ENCODE data around the gene ENDOD1.

ENDOD1 gene

GRCh38 chr11:95111923-95112540 is 22.4 kb downstream of the ENDOD1 start:
- no peak overlapping the region for H3K4me3 ChIP-seq (ENCODE audit: low read length)
- no peak for DNase-seq (ENCODE audit: low read depth)
- no peak for TF ChIP-seq CTCF (conservative IDR thresholded peaks at IDR 0.05; ENCODE audit: low read length)

GRCh38 chr11:95115597-95115996 is 26.0 kb downstream of the ENDOD1 start:
- no peak overlapping the region for H3K4me3 ChIP-seq (ENCODE audit: low read length)
- DNase-seq (ENCODE audit: low read depth), result no peak
- no peak for TF ChIP-seq CTCF (conservative IDR thresholded peaks at IDR 0.05; ENCODE audit: low read length)

GRCh38 chr11:95119361-95120060 is 29.9 kb downstream of the ENDOD1 start:
- H3K4me3 ChIP-seq (ENCODE audit: low read length), result no peak overlapping the region
- TF ChIP-seq CTCF (conservative IDR thresholded peaks at IDR 0.05; ENCODE audit: low read length), result no peak
- no peak for DNase-seq (ENCODE audit: low read depth)

- no peak for TF ChIP-seq CTCF (conservative IDR thresholded peaks at IDR 0.05; ENCODE audit: low read length)
- DNase-seq (ENCODE audit: low read depth), result no peak
- no peak overlapping the region for H3K4me3 ChIP-seq (ENCODE audit: low read length)
These were observed 32.1 kb downstream of the ENDOD1 start for GRCh38 chr11:95121698-95122097.

- TF ChIP-seq CTCF (conservative IDR thresholded peaks at IDR 0.05; ENCODE audit: low read length), result no peak
- no peak for DNase-seq (ENCODE audit: low read depth)
- H3K4me3 ChIP-seq (ENCODE audit: low read length), result no peak overlapping the region
These were observed 33.9 kb downstream of the ENDOD1 start for GRCh38 chr11:95123556-95123955.

GRCh38 chr11:95128602-95129001 is 39.0 kb downstream of the ENDOD1 start:
- no peak overlapping the region for H3K4me3 ChIP-seq (ENCODE audit: low read length)
- no peak for TF ChIP-seq CTCF (conservative IDR thresholded peaks at IDR 0.05; ENCODE audit: low read length)
- no peak for DNase-seq (ENCODE audit: low read depth)

- DNase-seq (ENCODE audit: low read depth), result no peak
- no peak overlapping the region for H3K4me3 ChIP-seq (ENCODE audit: low read length)
- TF ChIP-seq CTCF (conservative IDR thresholded peaks at IDR 0.05; ENCODE audit: low read length), result no peak
These were observed 43.3 kb downstream of the ENDOD1 start for GRCh38 chr11:95132956-95133355.

Data from AG10803 (cell line).